GM19324 (cell line): Measurements from ENCODE around the gene UBAP1L.
"Not testable (repeated sequence)": the region's sequence is repeated elsewhere in the genome, so short reads cannot be mapped to it uniquely, and the experiment has no call there.

ENCODE experiments used
- ATAC-seq: cut with Tn5 transposase; IDR thresholded peaks from one replicate; pipeline ENCODE4 v1.9.1; 2021; ENCODE audit warnings: mild to moderate bottlenecking, moderate library complexity; ENCODE audit not compliant: unreplicated experiment, low FRiP score

UBAP1L gene

DNA sequence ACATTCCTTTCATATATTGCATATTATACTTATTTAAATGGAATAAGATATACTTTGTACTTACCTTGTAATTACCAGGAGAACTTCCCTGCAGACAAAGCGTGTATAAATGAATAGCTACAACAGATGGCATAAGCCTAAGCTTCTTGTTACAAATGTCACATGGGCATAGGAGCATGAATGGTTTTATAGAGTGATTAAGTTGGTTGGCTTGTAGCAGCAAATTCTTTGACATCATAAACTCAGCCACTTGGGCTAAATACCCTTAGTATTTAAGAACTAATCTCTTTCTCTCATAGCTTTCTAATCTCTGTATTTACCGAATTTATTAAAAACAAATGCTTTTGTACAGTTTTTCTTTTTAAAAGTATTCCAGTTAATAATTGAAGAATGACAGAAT is at the start of gene UBAP1L:
UBAP1L (minus strand) TSS at position 115 of the 400 bp plus-strand sequence. CDS start 8,985 bp downstream, outside the sequence.
- ATAC-seq, result no peak

DNA sequence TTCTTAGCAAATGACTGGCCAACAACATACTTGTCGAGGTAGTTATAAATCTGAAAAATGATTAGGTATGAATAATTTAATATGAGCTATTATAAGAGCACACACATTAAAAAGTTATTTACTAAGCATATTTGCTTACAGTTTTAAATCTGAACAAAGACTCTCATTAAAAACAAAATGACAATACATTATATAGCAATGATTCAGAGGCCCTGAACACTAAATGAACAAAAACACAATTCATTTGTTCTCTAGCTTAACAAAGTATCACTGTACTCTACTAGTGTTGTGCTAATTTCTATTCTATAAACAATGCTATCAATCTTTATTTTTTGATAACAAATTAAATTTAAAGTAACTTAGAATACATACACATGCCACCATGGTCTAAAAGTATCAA is 49.1 kb upstream of the UBAP1L start:
- ATAC-seq, result no peak

DNA sequence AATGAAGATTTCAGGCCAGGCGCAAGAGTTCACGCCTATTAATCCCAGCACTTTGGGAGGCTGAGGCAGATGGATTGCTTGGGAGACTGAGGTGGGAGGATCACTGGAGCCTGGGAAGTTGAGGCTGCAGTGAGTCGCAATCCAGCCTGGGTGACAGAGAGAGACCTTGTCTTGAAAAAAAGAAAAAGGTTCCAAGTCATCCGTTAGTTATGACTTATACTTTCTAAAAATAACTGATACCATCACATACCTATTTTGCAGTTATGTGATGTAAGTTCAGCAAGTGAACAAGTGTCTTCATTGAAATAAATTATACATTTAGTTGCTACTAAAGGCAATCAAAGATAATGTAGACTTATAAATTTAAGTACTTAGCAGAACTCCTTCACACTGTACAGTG is 48.0 kb upstream of the UBAP1L start:
- no peak for ATAC-seq

GRCh38 chr15:65156692-65157091 is 41.7 kb upstream of the UBAP1L start:
- ATAC-seq, result no peak

DNA sequence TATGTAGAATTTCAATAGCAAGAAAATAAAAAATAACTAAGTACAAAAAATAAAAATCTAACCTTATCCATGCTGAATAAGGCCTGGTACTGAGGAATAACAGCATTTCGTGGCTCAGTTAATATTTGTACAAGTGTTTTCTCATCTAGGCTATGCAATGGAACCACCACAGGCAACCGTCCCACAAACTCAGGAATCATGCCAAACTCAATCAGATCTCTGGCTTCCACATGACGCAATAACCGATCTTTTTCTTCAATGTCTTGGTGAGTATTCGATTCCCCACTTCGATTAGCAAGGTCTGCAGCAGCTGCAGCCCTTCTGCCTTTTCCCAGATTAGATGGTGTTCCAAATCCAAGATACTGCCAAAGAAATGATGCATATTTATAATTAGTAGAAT is 39.7 kb upstream of the UBAP1L start:
- no peak for ATAC-seq

- ATAC-seq, result no peak
Observed at GRCh38 chr15:65147902-65148301, 32.9 kb upstream of the UBAP1L start.

DNA sequence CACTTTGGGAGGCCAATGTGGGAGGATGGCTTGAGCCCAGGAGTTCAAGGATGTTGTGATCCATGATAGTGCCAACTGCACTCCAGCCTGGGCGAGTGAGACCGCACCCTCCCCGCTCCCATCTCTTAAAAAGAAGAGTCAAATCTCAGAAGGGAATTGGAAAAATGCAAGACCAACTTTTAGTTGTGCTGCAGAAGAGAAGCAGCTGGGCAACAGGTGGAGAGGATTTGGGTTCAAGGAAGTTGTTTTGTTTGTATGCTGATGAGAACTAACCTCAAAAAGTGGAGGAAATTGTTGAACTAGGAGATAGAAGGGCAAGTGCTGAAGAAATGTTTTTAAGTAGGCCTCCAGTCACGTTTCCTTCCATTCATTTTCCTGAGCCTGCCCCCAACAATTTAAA is 31.4 kb upstream of the UBAP1L start:
- ATAC-seq, result no peak

GRCh38 chr15:65138631-65139030 is 23.6 kb upstream of the UBAP1L start:
- not testable (repeated sequence) for ATAC-seq

DNA sequence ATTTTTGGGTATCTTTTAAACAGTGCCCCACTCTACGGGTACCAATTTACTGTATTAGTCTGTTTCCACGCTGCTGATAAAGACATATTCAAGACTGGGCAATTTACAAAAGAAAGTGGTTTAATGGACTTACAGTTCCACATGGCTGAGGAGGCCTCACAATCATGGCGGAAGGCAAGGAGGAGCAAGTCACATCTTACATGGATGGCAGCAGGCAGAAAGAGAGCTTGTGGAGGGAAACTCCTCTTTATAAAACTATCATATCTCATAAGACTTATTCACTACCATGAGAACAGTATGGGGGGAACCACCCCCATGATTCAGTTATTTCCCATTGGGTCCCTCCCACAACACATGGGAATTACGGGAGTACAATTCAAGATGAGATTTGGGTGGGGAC is 22.9 kb upstream of the UBAP1L start:
- ATAC-seq, result not testable (repeated sequence)

DNA sequence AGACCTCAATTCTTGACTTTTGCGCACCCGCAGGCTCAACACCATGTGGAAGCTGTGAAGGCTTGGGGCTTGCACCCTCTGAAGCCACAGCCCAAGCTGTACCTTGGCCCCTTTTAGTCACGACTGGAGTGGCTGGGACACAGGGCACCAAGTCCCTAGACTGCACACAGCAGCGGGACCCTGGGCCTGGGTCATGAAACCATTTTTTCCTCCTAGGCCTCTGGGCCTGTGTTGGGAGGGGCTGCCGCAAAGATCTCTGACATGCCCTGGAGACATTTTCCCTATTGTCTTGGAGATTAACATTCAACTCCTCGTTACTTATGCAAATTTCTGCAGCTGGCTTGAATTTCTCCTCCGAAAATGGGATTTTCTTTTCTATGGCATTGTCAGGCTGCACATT is 22.1 kb upstream of the UBAP1L start:
- not testable (repeated sequence) for ATAC-seq

- no peak for ATAC-seq
Observed at GRCh38 chr15:65134538-65134937, 19.5 kb upstream of the UBAP1L start.

DNA sequence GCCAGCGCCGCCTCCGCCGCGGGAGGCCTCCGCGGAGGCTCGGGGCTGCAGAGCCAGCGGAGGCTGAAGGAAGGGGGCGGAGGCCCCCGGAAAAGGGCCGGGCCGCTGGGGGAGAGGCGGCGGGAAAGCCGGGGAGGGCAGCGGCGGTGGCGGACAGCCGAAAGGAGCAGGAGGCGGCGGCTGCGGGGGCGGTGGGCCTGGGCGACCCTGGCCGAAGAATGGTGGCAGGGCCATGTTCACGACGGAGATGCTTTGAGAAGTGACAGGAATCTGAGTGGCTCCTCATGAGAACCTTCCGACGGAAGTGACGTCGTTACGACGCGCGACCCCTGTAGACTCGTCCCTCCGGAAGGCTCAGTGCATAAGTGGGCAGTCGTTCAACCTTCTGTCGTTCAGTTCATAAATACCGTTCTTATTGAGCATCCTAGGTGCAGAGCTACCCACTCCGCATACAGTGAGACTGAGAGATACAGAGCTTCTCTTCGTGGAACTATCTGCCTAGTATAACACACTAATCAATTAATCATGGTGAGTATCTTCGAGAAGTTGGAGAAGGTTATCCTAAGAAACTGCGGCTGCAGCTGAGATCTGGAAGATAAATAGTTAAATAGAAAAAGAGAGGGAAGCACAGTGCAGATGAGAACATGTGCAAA is 18.7 kb upstream of the UBAP1L start, which contains the start of gene PDCD7:
PDCD7 (minus strand) TSS at position 261 of the 653 bp plus-strand sequence; CDS start at position 234, 27 bp downstream.
- ATAC-seq, result peak; percentile 88

DNA sequence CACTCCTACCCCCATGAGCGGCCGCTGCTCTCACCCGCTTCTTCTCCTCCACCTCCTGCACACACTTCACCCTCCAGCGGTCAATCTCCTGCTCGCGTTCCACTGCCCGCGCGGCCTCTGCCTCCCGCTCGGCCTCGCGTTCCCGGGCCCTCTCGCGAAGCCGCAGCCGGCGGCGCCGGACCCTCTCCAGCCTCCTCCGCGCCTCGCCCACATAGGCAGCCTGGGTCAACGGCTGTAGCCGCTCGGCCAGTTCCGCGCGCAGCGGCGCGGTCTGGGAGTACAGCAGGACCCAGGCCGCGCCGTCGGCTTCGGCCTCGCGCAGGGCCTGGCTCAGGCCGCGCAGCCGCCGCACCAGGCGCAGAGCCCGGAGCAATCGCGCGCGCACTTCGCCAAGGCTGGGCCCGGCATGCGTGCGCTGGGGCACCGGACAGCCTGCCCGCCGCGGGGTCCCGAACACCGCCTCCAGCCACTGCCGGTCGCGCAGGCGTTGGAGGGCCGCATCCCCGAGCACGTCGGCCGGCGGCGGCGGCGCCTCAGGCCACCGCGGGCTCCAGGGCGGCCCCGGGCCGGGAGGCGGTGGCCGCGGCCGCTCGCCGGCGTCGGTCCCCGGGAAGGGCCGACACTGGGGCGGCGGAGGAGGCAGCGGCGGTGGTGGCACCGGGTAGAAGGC is 18.0 kb upstream of the UBAP1L start:
- ATAC-seq, result peak; percentile 55

- ATAC-seq, result no peak
Observed at GRCh38 chr15:65130941-65131340, 15.9 kb upstream of the UBAP1L start.

GRCh38 chr15:65115542-65115941 is 542 bp upstream of the UBAP1L start:
- no peak for ATAC-seq

GRCh38 chr15:65110676-65111292 is 4.2 kb downstream of the UBAP1L start:
- ATAC-seq, result no peak

- ATAC-seq, result no peak
Observed at GRCh38 chr15:65106011-65106590, 8.9 kb downstream of the UBAP1L start.

DNA sequence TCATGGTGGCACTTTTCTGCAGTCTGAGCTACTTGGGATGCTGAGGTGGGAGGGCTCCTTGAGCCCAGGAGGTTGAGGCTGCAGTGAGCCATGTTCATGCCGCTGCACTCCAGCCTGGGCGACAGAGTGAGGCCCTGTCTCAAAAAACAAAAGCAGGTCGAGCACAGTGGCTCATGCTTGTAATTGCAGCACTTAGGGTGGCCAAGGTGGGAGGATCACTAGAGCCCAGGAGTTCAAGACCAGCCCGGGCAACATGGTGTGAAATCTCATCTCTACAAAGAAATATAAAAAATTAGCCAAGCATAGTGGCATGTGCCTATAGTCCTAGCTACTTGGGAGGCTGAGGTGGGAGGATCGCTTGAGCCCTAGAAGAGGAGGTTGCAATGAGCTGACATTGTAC is 10.0 kb downstream of the UBAP1L start:
- ATAC-seq, result no peak

DNA sequence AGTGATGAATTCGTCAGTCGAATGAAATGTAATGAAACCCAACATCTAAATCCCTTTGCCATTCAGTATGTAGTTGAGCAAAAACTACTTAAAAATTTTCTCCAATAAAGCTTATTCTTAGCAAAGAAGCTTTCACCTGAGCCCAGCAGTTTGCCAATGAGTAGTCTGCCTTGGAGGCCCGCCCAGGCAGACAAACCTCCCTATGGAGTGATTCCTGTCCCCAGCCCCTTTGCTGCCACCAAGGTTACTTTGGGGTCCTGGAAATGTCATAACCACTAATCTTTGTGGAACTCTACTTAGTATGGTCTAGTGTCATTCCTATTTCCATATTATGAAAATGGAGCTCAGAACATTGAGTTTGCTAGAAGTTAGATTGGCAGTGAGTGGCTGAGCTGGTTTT is 12.1 kb downstream of the UBAP1L start:
- ATAC-seq, result no peak

GRCh38 chr15:65101891-65102708 is 12.9 kb downstream of the UBAP1L start:
- no peak for ATAC-seq
